SK-N-MC (cell line): ENCODE data around the gene PPME1.

Experiments
- EZH2 ChIP-seq: fragments of 200-600 bp; sonication (generic); IDR thresholded peaks from one replicate; pipeline ENCODE4 v1.6.1; 2017; ENCODE audit warnings: antibody characterized with exemption
- FOXP2 ChIP-seq: optimal IDR thresholded peaks from 2 replicates; pipeline ENCODE3; 2011; ENCODE audit warnings: mild to moderate bottlenecking, moderate library complexity; ENCODE audit not compliant: insufficient read depth; ENCODE audit errors: extremely low read length, control extremely low read depth
- POLR2AphosphoS5 ChIP-seq: IDR thresholded peaks from 2 replicates; pipeline ENCODE4 v1.6.1; 2012; ENCODE audit warnings: mild to moderate bottlenecking, low read depth, low read length, borderline replicate concordance

GRCh38 chr11:74235121-74235520 is 64.0 kb downstream of the PPME1 start:
- no peak for TF ChIP-seq EZH2
- TF ChIP-seq POLR2AphosphoS5: no peak
- TF ChIP-seq FOXP2: no peak
